ENCODE results near the gene SPATC1L. TPM values are rescaled to one million over a fixed set of nuclear protein-coding genes. Genes with fewer than 3 reads are reported as not detected.
A peak's percentile ranks its signal among the peaks of the same experiment; 100 is the strongest.

SPATC1L gene
- total RNA-seq, 1 donor from 2014 or later: 1.1 TPM

GRCh38 chr21:46211786-46212720 is 27.8 kb upstream of the SPATC1L start:
- peaks cover 36% of the 10 kb centered on the region for H3K36me3 ChIP-seq (ENCODE audit: control insufficient read depth, insufficient read depth, low read length)
- DNase-seq (ENCODE audit: low read depth) (peak; percentile 44), FAIRE-seq (peak; percentile 89)
- H3K27me3 ChIP-seq (ENCODE audit: control insufficient read depth, insufficient read depth, low read length): no peaks in the 10 kb centered on the region
- no peak for TF ChIP-seq CTCF (IDR thresholded peaks at IDR 0.05; ENCODE audit: insufficient read depth, low read length, severe bottlenecking)
- no peak overlapping the region for H3K4me3 ChIP-seq (ENCODE audit: low read depth, low read length)

GRCh38 chr21:46211376-46211775 is 27.1 kb upstream of the SPATC1L start:
- Histone ChIP-seq H3K27me3 (ENCODE audit: control insufficient read depth, insufficient read depth, low read length) (no peaks in the 10 kb centered on the region), H3K4me3 (ENCODE audit: low read depth, low read length) (no peak overlapping the region), H3K36me3 (ENCODE audit: control insufficient read depth, insufficient read depth, low read length) (peaks cover 41% of the 10 kb centered on the region)
- DNase-seq (ENCODE audit: low read depth) (no peak), FAIRE-seq (no peak)
- TF ChIP-seq CTCF (IDR thresholded peaks at IDR 0.05; ENCODE audit: insufficient read depth, low read length, severe bottlenecking): no peak

- no peaks in the 10 kb centered on the region for H3K27me3 ChIP-seq (ENCODE audit: control insufficient read depth, insufficient read depth, low read length)
- FAIRE-seq (no peak), DNase-seq (ENCODE audit: low read depth) (no peak)
- no peak overlapping the region for H3K4me3 ChIP-seq (ENCODE audit: low read depth, low read length)
- no peak for TF ChIP-seq CTCF (IDR thresholded peaks at IDR 0.05; ENCODE audit: insufficient read depth, low read length, severe bottlenecking)
- H3K36me3 ChIP-seq (ENCODE audit: control insufficient read depth, insufficient read depth, low read length): peaks cover 46% of the 10 kb centered on the region
These were observed 26.3 kb upstream of the SPATC1L start for GRCh38 chr21:46210378-46211136.

GRCh38 chr21:46208761-46209721 is 24.8 kb upstream of the SPATC1L start:
- Histone ChIP-seq H3K36me3 (ENCODE audit: control insufficient read depth, insufficient read depth, low read length) (peaks cover 46% of the 10 kb centered on the region), H3K27me3 (ENCODE audit: control insufficient read depth, insufficient read depth, low read length) (no peaks in the 10 kb centered on the region), H3K4me3 (ENCODE audit: low read depth, low read length) (no peak overlapping the region)
- no peak for DNase-seq (ENCODE audit: low read depth)
- TF ChIP-seq CTCF (IDR thresholded peaks at IDR 0.05; ENCODE audit: insufficient read depth, low read length, severe bottlenecking): no peak
- FAIRE-seq: no peak

- no peak for FAIRE-seq
- Histone ChIP-seq H3K27me3 (ENCODE audit: control insufficient read depth, insufficient read depth, low read length) (no peaks in the 10 kb centered on the region), H3K4me3 (ENCODE audit: low read depth, low read length) (no peak overlapping the region), H3K36me3 (ENCODE audit: control insufficient read depth, insufficient read depth, low read length) (peaks cover 41% of the 10 kb centered on the region)
- no peak for DNase-seq (ENCODE audit: low read depth)
- no peak for TF ChIP-seq CTCF (IDR thresholded peaks at IDR 0.05; ENCODE audit: insufficient read depth, low read length, severe bottlenecking)
These were observed 23.8 kb upstream of the SPATC1L start for GRCh38 chr21:46207920-46208591.

All from bronchial epithelial cell (primary cell).